GM19372 (cell line): Measurements from ENCODE around the gene SCUBE1.

ENCODE experiments used
- ATAC-seq: cut with Tn5 transposase; IDR thresholded peaks from one replicate; pipeline ENCODE4 v1.9.1; 2021; ENCODE audit warnings: mild to moderate bottlenecking, low read depth, moderate library complexity; ENCODE audit not compliant: unreplicated experiment

Gene SCUBE1

GRCh38 chr22:43304831-43305590 lies 38.2 kb downstream of the SCUBE1 start:
- no peak for ATAC-seq

GRCh38 chr22:43303751-43304150 lies 39.4 kb downstream of the SCUBE1 start:
- no peak for ATAC-seq

- no peak for ATAC-seq
Measured at GRCh38 chr22:43303166-43303565, 40.0 kb downstream of the SCUBE1 start.

DNA sequence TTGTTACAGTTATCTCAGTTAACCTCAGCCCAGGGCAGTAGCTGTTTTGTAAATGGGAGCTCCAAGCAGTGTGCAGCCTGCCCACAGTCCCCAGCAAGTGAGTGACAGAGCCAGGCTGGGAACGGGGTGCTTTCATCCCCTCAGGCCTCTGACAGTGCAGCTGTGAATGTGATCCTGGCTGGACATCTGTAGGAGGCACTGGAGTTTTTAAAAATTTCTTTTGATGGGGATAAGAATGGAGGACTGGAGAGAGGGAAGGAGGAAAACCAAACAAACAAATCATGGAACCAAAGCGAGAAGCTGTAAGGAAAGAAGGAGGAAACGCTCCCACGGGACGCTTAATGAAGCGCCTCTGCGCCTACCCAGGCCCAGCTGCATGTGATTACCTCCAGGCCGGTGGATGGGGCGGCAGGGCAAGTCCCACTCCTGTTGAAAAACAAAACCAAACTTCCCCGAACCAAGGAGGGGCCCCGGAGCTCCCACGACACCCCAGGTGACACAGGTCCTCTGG lies 40.6 kb downstream of the SCUBE1 start:
- no peak for ATAC-seq

GRCh38 chr22:43301866-43302265 lies 41.3 kb downstream of the SCUBE1 start:
- ATAC-seq: no peak

- ATAC-seq: no peak
Measured at GRCh38 chr22:43300891-43301676, 42.1 kb downstream of the SCUBE1 start.

- ATAC-seq: no peak
Measured at GRCh38 chr22:43299736-43300135, 43.4 kb downstream of the SCUBE1 start.

- no peak for ATAC-seq
Measured at GRCh38 chr22:43298062-43298801, 44.9 kb downstream of the SCUBE1 start.

DNA sequence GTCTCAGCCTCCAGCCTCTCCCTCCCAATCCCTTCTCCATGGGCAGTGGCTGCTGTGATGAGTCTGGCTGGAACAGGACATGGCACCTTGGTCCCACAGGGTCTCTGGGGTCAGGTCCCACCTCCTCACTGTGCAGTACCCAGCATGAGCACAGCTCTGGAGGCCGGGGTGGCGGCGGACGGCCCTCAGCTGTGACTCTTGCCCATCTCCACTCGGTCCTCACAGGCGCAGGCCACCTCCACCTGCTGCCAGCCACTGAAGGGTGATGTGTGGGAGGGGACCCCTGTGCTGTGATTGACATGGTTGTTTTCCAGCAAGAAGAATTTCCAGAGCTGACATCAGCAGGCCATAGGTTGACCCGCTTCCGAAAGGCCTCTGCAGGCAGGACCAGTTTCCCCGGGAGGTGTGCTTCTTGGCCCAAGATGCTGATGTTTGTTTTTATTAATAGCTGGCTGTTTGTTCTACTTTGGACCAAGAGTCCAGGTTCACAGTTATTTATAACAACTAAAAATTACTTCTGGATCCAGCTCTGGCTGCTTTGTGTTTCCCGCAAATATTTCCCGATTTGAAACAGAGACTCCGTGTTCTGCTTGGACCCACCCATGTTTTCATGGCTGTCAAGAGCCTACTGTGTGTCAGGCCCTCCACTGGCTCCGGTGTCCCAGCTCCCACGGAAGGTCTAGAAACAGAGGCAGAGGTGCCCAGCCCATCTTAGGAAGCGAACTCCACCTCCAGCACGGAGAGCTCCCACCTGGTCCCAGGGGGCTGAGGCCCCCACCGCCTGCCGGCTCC lies 45.7 kb downstream of the SCUBE1 start:
- ATAC-seq: no peak

DNA sequence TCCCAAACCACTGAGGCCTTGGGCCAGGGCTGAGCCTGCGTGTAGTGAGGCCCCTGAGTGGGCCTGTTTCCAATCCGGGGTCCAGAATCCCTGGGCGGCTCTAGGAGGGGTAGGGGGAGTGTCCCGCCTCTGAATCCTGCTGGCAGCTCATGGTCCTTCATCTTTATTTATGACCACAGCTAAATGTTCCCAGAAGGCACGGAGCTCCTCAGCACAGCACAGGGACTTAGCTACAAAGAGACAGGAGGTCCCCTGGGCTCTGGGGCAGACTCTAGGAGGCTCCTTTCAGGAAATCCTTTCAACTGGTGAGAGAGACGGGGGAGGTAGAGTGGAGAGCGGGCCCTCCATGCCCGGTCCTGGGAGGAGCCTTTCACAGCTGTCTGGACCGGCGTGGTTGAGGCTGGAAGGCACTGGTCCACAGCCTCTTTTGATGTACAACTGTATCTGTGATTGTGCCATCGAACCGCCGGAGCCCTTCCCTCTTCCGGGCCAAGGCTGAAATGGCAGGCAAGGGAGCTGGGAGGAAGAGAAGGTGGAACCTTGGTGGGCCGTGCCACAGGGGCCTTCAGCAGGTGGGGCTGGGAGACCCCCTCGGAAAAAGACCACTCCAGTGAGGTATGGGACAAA lies 46.8 kb downstream of the SCUBE1 start:
- ATAC-seq: no peak

GRCh38 chr22:43295660-43296059 lies 47.5 kb downstream of the SCUBE1 start:
- no peak for ATAC-seq

DNA sequence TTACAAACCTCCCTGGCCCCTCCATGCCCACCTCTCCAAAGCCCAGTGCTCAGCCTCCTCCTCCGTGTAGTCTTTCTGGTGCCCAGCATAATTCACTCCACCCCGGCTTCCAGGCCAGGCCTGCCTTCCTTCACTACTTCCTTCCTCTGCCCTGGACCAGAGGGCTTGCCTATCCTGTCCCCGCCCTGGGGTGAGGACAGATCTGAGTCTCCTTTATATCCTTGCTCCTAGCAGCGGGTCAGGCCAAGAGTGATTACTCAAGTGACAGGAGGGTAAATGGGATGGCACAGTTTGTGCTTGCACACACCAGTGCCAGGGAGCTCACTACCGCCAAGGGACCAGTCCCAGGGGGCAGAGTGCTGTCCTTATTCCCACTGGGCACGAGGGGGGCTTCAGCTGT lies 48.0 kb downstream of the SCUBE1 start:
- no peak for ATAC-seq

GRCh38 chr22:43293655-43294392 lies 49.3 kb downstream of the SCUBE1 start:
- no peak for ATAC-seq

GRCh38 chr22:43293259-43293654 lies 49.9 kb downstream of the SCUBE1 start:
- no peak for ATAC-seq

DNA sequence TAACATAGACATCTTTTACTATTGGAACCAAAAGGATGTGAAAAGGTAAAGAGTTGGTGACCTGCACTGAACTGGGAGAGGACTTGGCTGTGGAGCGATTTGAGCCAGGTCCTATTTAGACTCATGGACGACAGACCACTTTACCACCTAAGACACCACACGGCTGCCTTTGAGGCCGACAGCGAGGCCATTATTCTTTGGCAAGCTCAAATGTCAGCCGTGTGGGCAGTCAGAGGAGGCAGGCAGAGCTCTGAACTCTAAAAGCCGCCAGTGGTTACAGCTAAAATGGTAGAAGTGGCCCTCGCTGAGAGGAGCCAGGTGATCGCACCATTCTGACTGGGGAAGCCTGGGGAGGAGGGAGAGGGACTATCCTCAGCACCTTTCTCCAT lies 50.5 kb downstream of the SCUBE1 start:
- no peak for ATAC-seq

GRCh38 chr22:43291381-43291780 lies 51.8 kb downstream of the SCUBE1 start:
- no peak for ATAC-seq

DNA sequence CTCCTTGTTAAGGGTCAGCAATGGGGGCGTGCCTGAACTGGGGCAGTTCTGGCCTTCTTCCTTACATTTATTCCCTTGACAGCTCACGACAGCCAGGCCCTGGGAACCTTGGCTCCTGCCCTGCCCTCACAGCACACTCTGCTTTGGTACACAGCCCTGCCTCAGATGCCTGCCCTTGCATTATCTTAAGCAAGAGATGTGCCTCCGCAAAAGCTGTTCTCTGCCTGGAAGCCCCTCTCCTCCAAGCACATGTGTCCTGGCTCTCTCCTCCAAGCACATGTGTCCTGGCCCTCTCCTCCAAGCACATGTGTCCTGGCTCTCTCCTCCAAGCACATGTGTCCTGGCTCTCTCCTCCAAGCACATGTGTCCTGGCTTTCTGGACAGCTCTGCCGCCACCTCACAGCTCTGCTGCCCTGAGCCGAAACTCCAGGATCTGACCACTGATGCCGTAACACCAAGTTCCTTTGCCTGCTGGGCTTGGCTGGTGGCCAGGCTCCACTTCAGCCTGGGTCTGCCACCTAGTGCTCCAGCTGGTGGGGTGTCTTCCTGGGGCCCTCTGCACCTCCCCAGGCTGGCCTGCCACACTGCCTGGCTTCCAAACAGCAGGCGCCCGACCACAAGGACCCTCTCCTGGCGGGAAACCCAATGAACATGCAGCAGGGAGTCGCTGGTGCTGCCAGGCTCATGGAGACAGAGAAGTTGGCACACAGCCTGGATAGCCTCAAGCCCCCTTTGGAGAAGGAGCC lies 53.0 kb downstream of the SCUBE1 start:
- ATAC-seq: no peak

- ATAC-seq: no peak
Measured at GRCh38 chr22:43289531-43289963, 53.6 kb downstream of the SCUBE1 start.
